ENCODE results near the gene EPHA6.
A peak's percentile ranks its signal among the peaks of the same experiment; 100 is the strongest.
"Not testable (repeated sequence)": the region's sequence is repeated elsewhere in the genome, so short reads cannot be mapped to it uniquely, and the experiment has no call there.

Gene EPHA6

GRCh38 chr3:97480696-97481289 lies 666.4 kb downstream of the EPHA6 start:
- DNase-seq, result not testable (repeated sequence)

GRCh38 chr3:97481416-97481815 lies 667.0 kb downstream of the EPHA6 start:
- no peak for DNase-seq

GRCh38 chr3:97485206-97485605 lies 670.8 kb downstream of the EPHA6 start:
- DNase-seq, result no peak

- DNase-seq, result no peak
Observed at GRCh38 chr3:97487587-97487986, 673.2 kb downstream of the EPHA6 start.

- DNase-seq, result no peak
Observed at GRCh38 chr3:97488741-97489140, 674.3 kb downstream of the EPHA6 start.

GRCh38 chr3:97495896-97496295 lies 681.5 kb downstream of the EPHA6 start:
- DNase-seq, result peak in 1 of 3 experiments; percentile 17

GRCh38 chr3:97497138-97497537 lies 682.7 kb downstream of the EPHA6 start:
- no peak for DNase-seq

GRCh38 chr3:97504463-97504862 lies 690.1 kb downstream of the EPHA6 start:
- DNase-seq, result no peak

GRCh38 chr3:97510795-97511194 lies 696.4 kb downstream of the EPHA6 start:
- peak in 2 of 3 experiments; percentile 10 to 43 for DNase-seq

GRCh38 chr3:97515076-97515475 lies 700.7 kb downstream of the EPHA6 start:
- DNase-seq, result no peak

- no peak for DNase-seq
Observed at GRCh38 chr3:97530691-97531090, 716.3 kb downstream of the EPHA6 start.

GRCh38 chr3:97547573-97547972 lies 733.2 kb downstream of the EPHA6 start:
- DNase-seq, result not testable (repeated sequence)

- no peak for DNase-seq
Observed at GRCh38 chr3:97550408-97550807, 736.0 kb downstream of the EPHA6 start.

- no peak for DNase-seq
Observed at GRCh38 chr3:97552186-97552585, 737.8 kb downstream of the EPHA6 start.

- no peak for DNase-seq
Observed at GRCh38 chr3:97575742-97576141, 761.3 kb downstream of the EPHA6 start.

GRCh38 chr3:97576221-97576620 lies 761.8 kb downstream of the EPHA6 start:
- DNase-seq, result no peak

- peak in 2 of 3 experiments; percentile 49 to 79 for DNase-seq
Observed at GRCh38 chr3:97579365-97579764, 765.0 kb downstream of the EPHA6 start.

GRCh38 chr3:97610626-97611025 lies 796.2 kb downstream of the EPHA6 start:
- no peak for DNase-seq

- DNase-seq, result peak in 1 of 3 experiments; percentile 56
Observed at GRCh38 chr3:97612632-97613031, 798.2 kb downstream of the EPHA6 start.

- peak in 1 of 3 experiments; percentile 52 for DNase-seq
Observed at GRCh38 chr3:97613139-97613538, 798.7 kb downstream of the EPHA6 start.

GRCh38 chr3:97620514-97620913 lies 806.1 kb downstream of the EPHA6 start:
- DNase-seq, result not testable (repeated sequence)

- DNase-seq, result no peak
Observed at GRCh38 chr3:97636465-97636864, 822.1 kb downstream of the EPHA6 start.

GRCh38 chr3:97646932-97647331 lies 832.5 kb downstream of the EPHA6 start:
- no peak for DNase-seq

GRCh38 chr3:97647441-97647982 lies 833.1 kb downstream of the EPHA6 start:
- peak in 1 of 3 experiments; percentile 18 for DNase-seq

GRCh38 chr3:97655971-97656370 lies 841.6 kb downstream of the EPHA6 start:
- no peak for DNase-seq
